Posterior vena cava (tissue), 2 donors: ENCODE results near the gene ZSWIM6. TPM values are rescaled to one million over a fixed set of nuclear protein-coding genes. Genes with fewer than 3 reads are reported as not detected.

ENCODE experiments used
- DNase-seq: peaks from one replicate; pipeline ENCODE4 v3.0.0-alpha.2; 2020; ENCODE audit warnings: low spot score
- intact Hi-C, 2 donors: fragments of 100-400 bp; cut with DNase I; formaldehyde crosslinking; loops; one replicate each; pipeline versions ENCODE4 v1.14.1 to v1.14.2; 2022 to 2023
- total RNA-seq, 2 donors: library from RNA; stranded (reverse); fragmentation: NEBNext Ultra II Directional; extraction: Animal tissue kit (Norgen Biotek cat#: 25700); gene quantifications; one replicate each; pipeline ENCODE4 v1.2.1, GENCODE V29; 2021
- donor health status: DM: yes; HTN: yes; CAD: no.
- donor health status: DM: yes; HTN: yes; CAD: no.

Gene ZSWIM6
- total RNA-seq, 2 donors from 2014 or later = 14.0 to 15.3 TPM

DNA sequence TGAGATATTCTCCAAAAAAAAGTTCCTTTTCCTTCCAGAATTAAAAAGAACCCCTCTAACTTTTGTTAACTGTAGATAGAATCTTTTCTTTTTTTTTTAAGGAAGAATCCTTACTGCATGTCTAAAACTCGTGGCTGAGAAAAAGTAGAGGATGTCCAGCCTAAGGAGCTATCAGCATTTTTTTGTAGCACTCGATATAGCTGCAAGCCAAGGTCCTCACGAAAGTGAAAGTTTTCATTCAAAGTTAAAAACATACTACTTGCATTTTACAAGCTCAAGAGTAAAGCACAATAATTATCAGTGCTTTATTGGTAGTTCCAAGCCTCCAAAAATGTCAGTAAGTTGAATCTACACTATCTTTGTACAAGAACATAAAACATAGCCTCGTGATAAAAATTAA is 28.7 kb upstream of the ZSWIM6 start:
- DNase-seq = no peak
- intact Hi-C loops = loop anchor here in 1 of 2 donors (10.0 kb wide), 1 partner anchor 139 kb away; the partner anchor contains the start of gene SMIM15

DNA sequence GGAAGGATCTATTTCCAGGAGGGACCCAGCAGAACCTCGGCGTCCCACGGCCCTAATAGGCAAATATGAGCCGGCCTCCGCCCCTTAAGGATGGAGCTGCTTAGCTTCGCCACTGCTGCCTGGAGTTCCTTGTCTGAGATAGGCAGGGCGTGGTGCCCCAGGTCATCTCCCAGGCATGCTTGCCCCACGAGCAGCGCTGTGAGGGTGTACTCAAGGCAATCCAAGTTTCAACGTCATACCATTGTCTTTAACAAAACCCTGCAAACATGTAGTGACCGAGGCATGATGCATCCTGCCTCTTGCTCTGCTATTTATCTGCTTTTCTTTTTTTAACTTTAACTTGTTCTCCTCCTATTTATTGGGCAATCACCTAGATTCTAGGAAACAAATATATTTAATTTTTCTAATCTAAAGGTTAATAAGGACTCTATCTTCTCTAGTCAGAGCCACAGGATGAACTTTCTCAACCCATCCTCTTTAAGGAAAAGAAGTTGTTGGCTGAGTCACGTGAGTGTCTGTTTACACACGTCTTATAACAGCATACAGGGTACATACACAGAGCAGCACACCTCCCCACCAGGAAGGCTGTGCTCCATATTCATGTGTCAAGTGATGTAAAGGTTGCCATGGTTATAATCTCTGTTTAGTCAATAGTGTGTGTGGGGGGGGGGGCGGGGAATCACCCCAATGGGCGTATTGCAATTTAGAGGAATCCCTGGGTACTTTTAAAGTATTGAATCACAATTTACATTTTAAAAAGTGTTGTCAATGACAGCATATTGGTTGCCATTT is 27.3 kb upstream of the ZSWIM6 start:
- intact Hi-C loops = loop anchor here in 1 of 2 donors (10.0 kb wide), 1 partner anchor 140 kb away; the partner anchor contains the start of gene SMIM15
- no peak for DNase-seq

DNA sequence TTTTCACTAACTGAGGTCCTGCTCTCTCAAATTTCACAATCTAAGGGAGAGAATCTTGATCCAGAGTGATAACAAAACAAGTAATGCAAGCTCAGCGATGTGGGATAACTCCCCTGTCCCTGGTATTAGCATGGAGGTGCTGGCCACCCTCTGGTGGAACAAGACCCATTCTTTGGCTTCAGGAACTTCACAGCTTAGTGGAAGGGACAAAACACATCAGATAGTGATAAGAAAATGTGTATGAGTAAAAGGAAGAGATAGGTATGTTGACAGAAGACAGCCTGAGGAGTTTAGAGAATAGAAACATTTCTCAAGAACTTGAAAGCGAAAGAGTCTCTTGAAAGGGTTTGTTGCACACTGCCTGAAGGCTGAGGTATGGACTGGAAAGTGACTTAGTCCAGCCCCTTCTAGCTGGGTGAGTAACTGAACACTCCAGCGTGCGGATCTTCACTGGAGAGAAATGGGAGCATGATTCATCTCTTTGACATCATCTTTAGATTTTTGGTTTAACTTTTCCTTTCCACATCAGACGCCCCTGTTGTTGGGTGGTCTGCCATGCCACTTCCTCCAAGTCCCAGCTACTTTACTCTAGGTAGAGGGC is 25.4 kb upstream of the ZSWIM6 start:
- DNase-seq = no peak
- intact Hi-C loops = loop anchor here in 1 of 2 donors (10.0 kb wide), 1 partner anchor 142 kb away; the partner anchor contains the start of gene SMIM15

DNA sequence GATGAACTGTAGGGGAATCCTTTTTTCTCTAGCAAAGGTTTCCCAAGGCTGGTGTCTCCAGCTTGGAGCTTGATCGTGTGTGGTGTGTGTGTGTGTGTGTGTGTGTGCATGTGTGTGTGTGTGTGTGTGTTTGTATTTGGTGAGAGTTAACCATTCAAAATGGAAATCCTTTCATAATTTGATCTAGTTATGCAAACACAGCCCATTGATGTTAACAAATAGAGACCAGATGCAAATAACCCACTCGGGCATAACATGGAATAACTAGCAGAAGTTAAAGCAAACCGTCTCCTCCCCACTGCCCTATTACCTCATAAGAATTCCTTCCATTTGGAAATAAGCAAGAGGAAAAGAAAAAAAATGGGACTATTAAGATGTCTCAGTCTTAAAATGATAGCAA is 24.9 kb upstream of the ZSWIM6 start:
- no peak for DNase-seq
- intact Hi-C loops = loop anchor here in 1 of 2 donors (10.0 kb wide), 1 partner anchor 142 kb away; the partner anchor contains the start of gene SMIM15

DNA sequence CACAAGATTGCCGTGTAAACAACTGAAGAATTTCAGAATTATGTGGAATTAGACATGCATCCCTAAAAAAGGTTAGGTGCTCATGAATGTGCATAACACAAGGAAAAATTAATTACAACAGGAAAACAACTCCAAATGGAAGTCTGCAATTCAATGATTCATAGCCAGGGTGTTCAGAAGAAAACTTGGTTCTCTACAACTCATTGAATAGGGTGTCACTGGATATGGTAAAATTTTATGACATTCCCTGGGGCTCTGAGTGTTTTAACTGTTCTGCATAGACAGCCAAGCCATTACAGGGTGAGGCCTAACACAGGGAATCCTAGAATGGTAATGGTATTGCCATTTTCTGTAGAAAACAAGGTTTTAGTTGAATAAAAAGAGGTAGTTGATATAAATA is 24.4 kb upstream of the ZSWIM6 start:
- intact Hi-C loops = loop anchor here in 1 of 2 donors (10.0 kb wide), 1 partner anchor 143 kb away; the partner anchor contains the start of gene SMIM15
- no peak for DNase-seq

DNA sequence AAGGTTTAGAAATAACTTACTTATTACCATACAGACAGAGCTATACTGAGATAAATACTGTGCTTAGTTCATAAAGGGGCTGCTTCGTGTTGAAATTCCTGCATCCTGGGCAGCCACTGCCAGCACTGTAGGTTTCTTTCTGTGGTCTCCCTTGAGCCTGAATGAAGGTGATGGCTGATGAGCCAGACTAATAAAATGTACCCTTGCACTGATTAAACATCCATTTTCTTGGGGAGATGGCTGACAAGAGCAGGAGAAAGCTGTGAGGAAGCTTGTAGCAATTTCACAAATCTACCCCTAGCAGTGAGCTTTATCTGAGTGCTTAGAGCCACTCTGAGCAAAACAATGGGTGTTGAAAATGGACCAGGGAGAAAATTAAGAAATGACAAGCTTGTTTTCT is 23.3 kb upstream of the ZSWIM6 start:
- intact Hi-C loops = loop anchor here in 1 of 2 donors (10.0 kb wide), 1 partner anchor 144 kb away; the partner anchor contains the start of gene SMIM15
- DNase-seq = no peak

DNA sequence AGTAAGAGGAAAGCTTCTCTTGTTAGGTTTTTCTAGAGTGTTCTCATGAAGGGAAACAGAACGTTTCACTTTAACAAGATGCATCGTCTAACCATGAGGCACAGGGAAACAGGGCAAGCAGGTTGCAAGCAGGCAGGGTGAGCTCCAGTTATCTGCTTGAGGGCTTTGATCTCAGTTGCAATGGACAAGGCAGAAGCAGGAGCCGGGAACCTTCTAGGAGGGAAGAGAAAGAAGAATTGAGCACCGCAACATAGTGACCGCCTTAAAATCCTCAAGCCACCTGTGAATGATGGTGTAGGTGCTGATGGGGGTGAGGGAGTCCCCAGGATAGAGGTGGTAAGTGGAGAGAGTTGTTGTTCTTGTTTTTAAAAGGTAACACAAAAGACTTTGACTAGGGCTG is 22.9 kb upstream of the ZSWIM6 start:
- intact Hi-C loops = loop anchor here in 1 of 2 donors (10.0 kb wide), 1 partner anchor 144 kb away; the partner anchor contains the start of gene SMIM15
- no peak for DNase-seq

DNA sequence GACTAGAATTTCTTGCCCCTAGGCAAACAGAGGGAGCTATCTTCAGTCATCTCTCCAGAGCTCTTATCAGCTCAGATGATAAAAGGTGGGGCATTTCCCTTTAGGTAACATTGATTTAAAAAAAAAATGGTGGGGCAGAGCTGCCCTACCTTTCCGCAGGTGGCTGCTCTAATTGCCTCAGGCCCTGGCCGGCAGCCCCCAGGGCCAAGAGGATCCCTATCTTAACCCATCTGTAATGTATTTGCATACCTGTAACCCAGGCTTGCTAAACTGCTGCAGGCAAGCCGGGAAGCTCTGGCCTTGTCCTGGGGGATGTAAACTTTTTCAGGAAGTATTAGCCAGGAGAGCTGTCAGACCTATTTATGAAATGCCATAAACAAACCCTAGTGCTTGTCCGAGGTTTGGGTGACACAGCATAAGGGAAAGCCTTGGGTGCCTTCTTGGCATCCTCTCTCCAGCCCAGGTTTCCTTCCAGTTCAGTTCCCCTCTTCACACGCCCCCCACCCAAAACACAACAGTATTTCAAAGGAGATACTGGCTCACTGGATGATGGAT is 20.9 kb upstream of the ZSWIM6 start:
- intact Hi-C loops = no loop called here
- DNase-seq = no peak

DNA sequence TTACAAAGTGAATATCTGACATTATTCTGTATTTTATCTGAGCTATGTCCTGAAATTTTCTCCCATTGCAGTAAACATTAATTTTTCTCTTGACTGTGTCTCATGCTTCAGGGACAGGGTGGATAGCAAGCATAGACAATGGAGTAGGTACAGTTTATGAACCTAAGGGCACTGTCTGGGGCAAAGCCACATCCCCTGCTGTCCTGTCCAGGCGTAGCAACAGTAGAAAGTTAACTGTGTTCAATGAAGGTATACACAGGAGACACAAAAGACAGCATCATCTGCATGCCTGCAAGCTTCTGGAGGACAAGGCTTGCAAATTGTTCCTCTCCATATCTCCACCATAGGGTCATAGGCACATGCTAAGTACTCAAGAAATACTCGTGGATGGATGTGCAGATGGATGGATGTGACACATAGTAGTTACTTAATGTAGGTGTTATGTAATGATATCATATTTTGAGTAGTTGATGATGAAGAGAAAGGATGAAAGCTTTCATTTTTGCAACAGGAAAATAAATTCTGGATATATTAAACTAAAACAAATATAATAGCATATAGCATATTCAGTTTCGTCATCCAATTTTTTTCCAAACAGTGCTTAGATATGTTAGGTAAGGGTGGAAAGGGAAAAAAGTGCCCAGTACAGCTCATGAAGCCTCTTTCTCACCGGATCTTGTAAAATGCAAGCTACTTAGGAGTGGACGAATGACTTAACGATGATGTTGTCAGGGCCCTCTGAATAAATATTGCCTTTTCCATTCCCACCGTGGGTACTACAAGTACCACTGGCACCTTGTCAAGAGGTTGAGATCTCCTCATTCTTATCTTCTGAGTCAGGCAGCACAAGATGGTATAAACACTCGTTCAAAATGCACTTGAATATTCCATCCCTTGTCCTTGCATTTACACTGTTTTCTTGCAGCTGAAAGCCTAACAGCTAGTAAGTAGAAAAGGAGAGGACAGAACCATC is 19.9 kb upstream of the ZSWIM6 start:
- DNase-seq = no peak
- intact Hi-C loops = no loop called here

DNA sequence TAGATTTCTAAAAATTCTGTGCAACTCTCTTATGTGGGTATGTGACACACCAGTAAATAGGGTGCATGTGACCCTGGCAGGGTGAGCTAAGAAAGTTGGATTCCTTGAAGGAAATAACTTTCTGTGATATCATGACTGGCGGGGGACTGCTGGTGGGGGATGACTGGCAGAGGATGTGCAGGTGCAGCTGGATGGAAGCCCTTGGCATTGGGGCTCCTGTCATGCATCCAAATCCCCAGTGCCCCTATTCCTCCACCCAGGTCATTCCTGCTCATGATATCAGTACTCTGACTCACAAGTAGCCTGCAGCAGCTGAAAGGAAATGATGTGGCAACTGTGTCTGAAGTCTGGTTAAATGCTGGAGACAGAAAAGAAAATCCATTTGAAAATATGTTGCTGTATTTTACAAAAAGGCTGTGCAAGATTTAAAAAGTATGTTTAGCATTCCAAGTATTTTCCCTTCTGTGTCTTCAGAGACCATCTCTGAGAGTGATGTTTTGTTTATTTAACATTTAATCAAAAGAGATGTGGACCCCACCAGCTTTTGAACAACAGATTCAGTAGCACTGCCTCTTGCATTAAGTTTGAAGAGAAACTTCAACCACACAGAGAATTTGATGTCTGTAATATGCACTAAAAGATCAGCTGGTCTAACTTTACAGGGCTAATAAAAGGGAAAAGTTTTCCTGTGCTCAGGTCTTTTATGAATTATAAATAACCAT is 17.9 kb upstream of the ZSWIM6 start:
- intact Hi-C loops = no loop called here
- no peak for DNase-seq

DNA sequence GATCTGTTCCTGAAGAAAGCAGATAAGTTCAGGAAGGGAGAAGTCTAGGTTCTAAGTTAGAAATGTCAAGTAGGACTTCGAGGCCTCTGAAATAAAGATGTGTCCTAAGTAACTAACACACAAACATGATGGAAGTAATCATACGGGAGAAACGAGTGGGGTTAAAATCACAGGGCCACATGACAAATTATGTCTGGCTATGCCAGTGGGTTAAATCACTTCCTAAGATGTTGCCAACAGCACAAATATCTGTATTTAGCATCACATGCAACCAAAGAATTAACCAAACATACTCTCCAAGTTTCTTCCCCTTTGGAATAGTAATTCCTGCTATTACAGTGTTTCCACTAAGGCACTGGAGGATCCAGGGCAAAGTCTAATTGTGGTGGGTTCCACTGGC is 13.7 kb upstream of the ZSWIM6 start:
- no peak for DNase-seq
- intact Hi-C loops = no loop called here

DNA sequence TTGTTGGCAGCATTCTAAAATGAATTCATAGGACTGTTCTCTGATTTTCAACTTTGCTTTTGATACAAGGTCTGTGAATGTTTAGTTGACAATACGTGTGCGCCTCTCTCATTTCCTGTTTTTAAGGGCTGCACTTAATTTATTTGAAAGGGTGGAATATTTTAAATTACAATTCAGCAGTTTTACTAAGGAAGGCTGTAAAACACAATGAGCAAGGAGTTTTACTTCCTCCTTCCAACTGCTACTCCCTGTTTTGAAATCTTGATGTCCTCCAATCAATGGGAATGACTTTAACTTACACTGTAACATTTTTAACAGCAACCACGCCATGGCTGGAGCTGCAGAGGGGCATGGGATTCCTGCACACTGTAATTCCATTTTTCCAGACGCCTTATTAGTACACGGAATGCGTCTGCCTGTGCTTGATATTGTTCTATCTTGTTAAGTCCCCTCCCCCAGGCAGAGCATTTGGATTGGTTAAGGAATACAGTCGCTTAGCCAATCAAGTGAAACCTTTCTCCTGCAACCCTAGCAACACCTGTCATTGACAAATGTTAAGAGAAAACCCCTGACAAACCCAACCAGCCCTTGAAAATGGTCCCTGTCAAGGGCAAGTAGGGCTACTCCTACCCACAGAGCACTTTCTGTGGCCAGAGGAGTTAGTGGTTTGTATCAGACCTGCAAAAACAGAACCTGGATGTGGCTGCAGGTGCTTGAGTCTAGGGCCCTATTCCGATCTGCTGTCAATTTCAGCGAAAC is 12.5 kb upstream of the ZSWIM6 start:
- no peak for DNase-seq
- intact Hi-C loops = loop anchor here in 1 of 2 donors (10.0 kb wide), 1 partner anchor 155 kb away; the partner anchor contains the start of gene SMIM15

DNA sequence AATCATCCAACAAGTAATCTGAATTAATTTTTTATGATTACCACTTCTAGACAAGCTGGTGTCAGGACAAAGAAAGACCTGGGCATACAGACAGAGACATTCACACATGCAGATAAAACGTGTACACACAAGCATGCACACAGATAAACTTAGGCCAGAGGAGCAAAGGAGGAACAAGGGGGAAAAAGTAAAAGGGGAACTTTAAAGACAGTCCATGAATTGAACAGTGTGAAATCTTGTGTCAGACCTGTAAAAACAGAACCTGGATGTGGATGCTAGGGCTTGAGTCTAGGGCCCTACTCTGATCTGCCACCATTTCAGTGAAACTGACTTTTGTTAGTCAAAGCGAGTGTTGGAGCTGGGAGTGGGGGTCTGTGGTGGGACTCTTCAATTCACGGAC is 11.2 kb upstream of the ZSWIM6 start:
- no peak for DNase-seq
- intact Hi-C loops = loop anchor here in 1 of 2 donors (10.0 kb wide), 1 partner anchor 156 kb away; the partner anchor contains the start of gene SMIM15

DNA sequence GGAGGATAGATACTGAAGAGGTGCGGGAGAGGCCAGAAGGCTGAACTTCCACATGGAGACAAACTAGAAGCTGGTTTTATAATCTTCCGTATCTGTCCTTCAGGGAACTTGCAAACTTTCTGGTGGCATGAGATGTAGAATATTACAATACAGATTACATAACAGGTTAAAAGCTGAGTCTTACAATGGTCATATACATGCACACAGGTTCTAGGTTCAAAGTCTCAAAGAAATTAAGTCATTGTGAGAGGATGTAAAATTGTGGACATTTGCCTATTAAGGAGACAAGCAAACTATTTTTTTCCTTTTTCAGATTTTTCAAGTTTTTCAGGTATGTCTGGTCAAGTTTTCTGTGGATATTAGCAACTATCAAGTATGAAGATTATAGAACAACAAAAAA is 10.4 kb upstream of the ZSWIM6 start:
- DNase-seq = no peak
- intact Hi-C loops = loop anchor here in 1 of 2 donors (10.0 kb wide), 1 partner anchor 157 kb away; the partner anchor contains the start of gene SMIM15

DNA sequence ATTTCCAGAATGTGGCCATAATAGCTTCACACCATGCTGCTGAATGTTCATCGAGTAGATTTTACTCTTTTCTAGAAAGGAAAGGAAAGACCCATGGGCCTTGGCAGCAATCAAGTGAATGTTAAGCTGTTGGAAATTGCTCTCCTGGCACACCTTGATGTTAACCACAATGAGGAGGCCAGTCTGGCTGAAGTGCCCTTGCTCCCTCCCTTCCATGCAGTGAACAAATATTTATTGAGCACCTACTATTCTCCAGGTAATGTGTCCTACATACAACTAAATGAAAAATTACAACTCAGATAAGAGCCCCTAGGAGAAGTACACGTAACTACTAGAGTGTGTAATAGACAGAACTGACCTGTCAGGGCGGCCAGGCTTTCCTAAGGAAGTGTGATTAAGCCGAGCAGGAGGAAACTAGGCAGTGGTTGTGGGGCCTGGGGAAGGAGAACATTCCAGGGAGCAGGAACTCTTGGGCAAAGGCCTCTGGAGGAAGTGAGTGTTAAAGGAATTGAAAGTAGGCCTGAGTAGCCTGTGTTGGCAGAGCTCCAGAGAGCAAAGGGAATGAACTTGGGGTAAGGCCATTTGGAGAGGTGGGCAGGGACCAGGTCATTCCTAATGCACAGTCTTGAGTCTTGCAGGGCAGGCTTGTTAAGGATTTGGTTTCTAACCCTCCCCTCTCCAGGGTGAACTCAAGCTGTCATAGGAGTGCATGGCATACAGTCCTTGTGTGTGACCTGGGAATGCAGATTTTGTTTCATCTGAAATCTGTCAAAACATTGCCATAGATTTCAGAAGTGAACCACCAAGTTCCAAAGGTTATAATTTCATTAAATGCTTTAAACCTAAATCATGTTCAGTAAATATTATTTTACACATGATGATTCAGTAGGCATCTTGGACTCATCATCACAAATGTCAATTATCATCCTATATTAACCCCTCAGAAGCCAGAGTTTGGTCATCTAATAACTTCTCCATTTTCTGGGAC is 9.0 kb upstream of the ZSWIM6 start:
- DNase-seq = no peak
- intact Hi-C loops = loop anchor here in 1 of 2 donors (10.0 kb wide), 1 partner anchor 158 kb away; the partner anchor contains the start of gene SMIM15
